ENCODE data around the gene CDKL2.

The CDKL2 gene

GRCh38 chr4:75639124-75639695, 8.9 kb upstream of the CDKL2 start:
- DNase-seq (ENCODE audit: low spot score), result no peak

- no peak for DNase-seq (ENCODE audit: low spot score)
Measured at GRCh38 chr4:75637827-75638226, 7.5 kb upstream of the CDKL2 start.

- DNase-seq (ENCODE audit: low spot score), result no peak
Measured at GRCh38 chr4:75637176-75637575, 6.8 kb upstream of the CDKL2 start.

GRCh38 chr4:75634951-75635350, 4.6 kb upstream of the CDKL2 start:
- DNase-seq (ENCODE audit: low spot score), result no peak

GRCh38 chr4:75634281-75634680, 4.0 kb upstream of the CDKL2 start:
- no peak for DNase-seq (ENCODE audit: low spot score)

- no peak for DNase-seq (ENCODE audit: low spot score)
Measured at GRCh38 chr4:75633846-75634245, 3.5 kb upstream of the CDKL2 start.

- DNase-seq (ENCODE audit: low spot score), result no peak
Measured at GRCh38 chr4:75630937-75631329, 605 bp upstream of the CDKL2 start.

- no peak for DNase-seq (ENCODE audit: low spot score)
Measured at GRCh38 chr4:75629239-75629638, 1.1 kb downstream of the CDKL2 start.

GRCh38 chr4:75623026-75623425, 7.3 kb downstream of the CDKL2 start:
- DNase-seq (ENCODE audit: low spot score), result no peak

GRCh38 chr4:75621715-75622114, 8.6 kb downstream of the CDKL2 start:
- DNase-seq (ENCODE audit: low spot score), result no peak

GRCh38 chr4:75612306-75612705, 18.0 kb downstream of the CDKL2 start:
- no peak for DNase-seq (ENCODE audit: low spot score)

- DNase-seq (ENCODE audit: low spot score), result no peak
Measured at GRCh38 chr4:75605928-75606327, 24.4 kb downstream of the CDKL2 start.

- DNase-seq (ENCODE audit: low spot score), result no peak
Measured at GRCh38 chr4:75599647-75600046, 30.7 kb downstream of the CDKL2 start.

GRCh38 chr4:75598390-75598789, 31.9 kb downstream of the CDKL2 start:
- DNase-seq (ENCODE audit: low spot score), result no peak

- no peak for DNase-seq (ENCODE audit: low spot score)
Measured at GRCh38 chr4:75596061-75596460, 34.3 kb downstream of the CDKL2 start.

- no peak for DNase-seq (ENCODE audit: low spot score)
Measured at GRCh38 chr4:75593393-75593792, 36.9 kb downstream of the CDKL2 start.

- DNase-seq (ENCODE audit: low spot score), result no peak
Measured at GRCh38 chr4:75584067-75584466, 46.3 kb downstream of the CDKL2 start.

- no peak for DNase-seq (ENCODE audit: low spot score)
Measured at GRCh38 chr4:75567725-75568124, 62.6 kb downstream of the CDKL2 start.

- no peak for DNase-seq (ENCODE audit: low spot score)
Measured at GRCh38 chr4:75566911-75567310, 63.4 kb downstream of the CDKL2 start.

- DNase-seq (ENCODE audit: low spot score), result no peak
Measured at GRCh38 chr4:75565481-75565880, 64.8 kb downstream of the CDKL2 start.

GRCh38 chr4:75564023-75564422, 66.3 kb downstream of the CDKL2 start:
- no peak for DNase-seq (ENCODE audit: low spot score)

GRCh38 chr4:75561789-75562188, 68.5 kb downstream of the CDKL2 start:
- DNase-seq (ENCODE audit: low spot score), result no peak

- DNase-seq (ENCODE audit: low spot score), result no peak
Measured at GRCh38 chr4:75557696-75558095, 72.6 kb downstream of the CDKL2 start.

- peak; percentile 34 for DNase-seq (ENCODE audit: low spot score)
Measured at GRCh38 chr4:75555294-75556164, 74.8 kb downstream of the CDKL2 start, which contains the start of gene ODAPH. ODAPH (plus strand) TSS chr4:75556066; CDS start chr4:75556083, 17 bp downstream.
